Heart right ventricle (tissue), 16 donors: Measurements from ENCODE around the gene TAOK2. TPM values are rescaled to one million over a fixed set of nuclear protein-coding genes. Genes with fewer than 3 reads are reported as not detected.

Source experiments
- ATAC-seq, 8 donors: fragments of 200-7000 bp; cut with Tn5 transposase; one replicate each; pipeline ENCODE4 v1.9.1; 2020; ENCODE audit warnings: mild to moderate bottlenecking in 8 of 8, moderate library complexity in 8 of 8, moderate number of reproducible peaks in 1 of 8
- DNase-seq, 2 donors: peaks; one replicate each; pipeline ENCODE4 v3.0.0-alpha.2; 2020
- H3K27ac ChIP-seq, 10 donors: fragments of 200-600 bp; sonication (generic) in 2 of 10; one replicate each; pipeline versions ENCODE4 v1.5.0 to v1.8.0; 2020 to 2022; ENCODE audit warnings: mild to moderate bottlenecking in 3 of 10
- H3K27me3 ChIP-seq, 7 donors: fragments of 200-600 bp; one replicate each; pipeline ENCODE4 v1.8.0; 2021 to 2022; ENCODE audit warnings: mild to moderate bottlenecking in 2 of 7
- H3K36me3 ChIP-seq, 9 donors: fragments of 200-600 bp; sonication (generic) in 1 of 9; one replicate each; pipeline versions ENCODE4 v1.5.0 to v1.8.0; 2020 to 2022; ENCODE audit warnings: mild to moderate bottlenecking in 2 of 9
- H3K4me1 ChIP-seq, 9 donors: fragments of 200-600 bp; sonication (generic) in 1 of 9; one replicate each; pipeline versions ENCODE4 v1.5.0 to v1.8.0; 2020 to 2022; ENCODE audit warnings: mild to moderate bottlenecking in 4 of 9
- H3K4me3 ChIP-seq, 10 donors: fragments of 200-600 bp; sonication (generic) in 2 of 10; one replicate each; pipeline versions ENCODE4 v1.5.0 to v1.8.0; 2020 to 2022; ENCODE audit warnings: mild to moderate bottlenecking in 7 of 10, moderate library complexity in 2 of 10
- H3K9me3 ChIP-seq, 11 donors: fragments of 200-600 bp in 10 of 11; sonication (generic) in 2 of 11; one replicate each; pipeline versions ENCODE4 v1.5.0 to v1.8.0; 2013 to 2022; ENCODE audit warnings: mild to moderate bottlenecking in 2 of 11, control low read depth in 1 of 11, moderate library complexity in 1 of 11
- WGBS, 2 donors: extraction: QIAGEN DNeasy Blood & Tissue Kit; methylation state at CpG; one replicate each; pipeline ENCODE4 v1.1.7; 2013; ENCODE audit warnings: inconsistent platforms in 1 of 2; 5-methylcytosine and 5-hydroxymethylcytosine counted together
- intact Hi-C, 10 donors: fragments of 100-400 bp; cut with DNase I; formaldehyde crosslinking; loops; one replicate each; pipeline versions ENCODE4 v1.11.1 to v1.14.2; 2022
- polyA plus RNA-seq, 2 donors: library from polyadenylated mRNA; stranded (reverse); fragments of 200-250 nt; gene quantifications; one replicate each; pipeline ENCODE4 v1.2.3, GENCODE V29; 2013
- total RNA-seq, 10 donors: library from RNA; stranded (reverse); fragmentation: NEBNext Ultra II Directional in 3 of 10; extraction: Animal tissue kit (Norgen Biotek cat#: 25700) in 3 of 10; gene quantifications; one replicate each; pipeline versions ENCODE4 v1.2.1 to v1.2.4, GENCODE V29; 2021 to 2023
- TF ChIP-seq, protein P1 (sequence below), 9 donors: fragments of 200-600 bp; sonication (generic) in 2 of 9; IDR thresholded peaks; one replicate each; pipeline versions ENCODE4 v1.5.0 to v1.8.0; 2021 to 2022; ENCODE audit warnings: antibody characterized with exemption in 9 of 9, mild to moderate bottlenecking in 5 of 9, moderate library complexity in 1 of 9
- donor health status: Arrhythmogenic right ventricular cardiomyopathy.
- donor health status: ischemic (EF 13 %, LVEDD 7.1; RV severe dilation, severe dysfunction).
- donor health status: healthy with polysubstance abuse.
- donor health status: DM: no; HTN: yes; CAD: no.
- donor health status: DM: no; HTN: no; CAD: no.
- donor health status: ischemic (EF 25% LVEDD 6.9; RV normal size, moderate dysfunction).
- donor health status: ischemic (EF 25% LVEDD 5.7; RV mildly dilated, moderate dysfunction).
- donor health status: healthy.
- donor health status: DM: yes; HTN: yes; CAD: no.
- donor health status: Ischemic cardiomyopathy.
- donor health status: ischemic (EF 35%, LVEDD 5.7; RV mildly dilated, moderate dysfunction).
- donor health status: nonischemic (EF 11% LVEDD 7.7; RV severe dilation, severe dysfunction).
- donor health status: DM: yes; HTN: yes; CAD: no.
- donor health status: PGD.
- donor health status: ischemic (EF 29% LVEDD 5.4; RV normal size, mild dysfunction).
- donor health status: nonischemic (EF 23%, LVEDD 6.1; RV moderate dilation, normal function).

TAOK2 gene
- total and polyA plus RNA-seq, 12 donors, result 27.0 to 50.4 (median 32.7) TPM

DNA sequence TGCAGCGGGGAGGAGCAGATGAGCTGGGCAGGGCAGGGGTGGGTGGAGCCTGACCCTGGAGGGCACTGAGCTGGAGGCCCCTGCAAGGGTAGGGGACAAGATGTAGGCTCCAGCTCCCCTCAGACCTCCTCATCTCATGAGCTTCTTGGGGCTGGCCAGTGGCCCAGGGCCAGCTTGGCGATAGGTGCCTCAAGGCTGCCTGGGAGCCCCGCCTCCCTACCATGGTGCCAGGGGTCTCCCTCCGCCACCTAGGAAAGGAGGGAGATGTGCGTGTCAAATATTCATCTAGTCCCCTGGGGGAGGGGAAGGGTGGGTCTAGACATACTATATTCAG, 17.9 kb downstream of the TAOK2 start:
- intact Hi-C loops, result loop anchor here in 3 of 10 donors (10.0 kb wide), 3 partner anchors 67 to 177 kb away; partner anchors contain the start of genes CDIPT (in 1 of the 3), KCTD13 (in 1 of the 3), PAGR1 (in 1 of the 3) and PRRT2 (in 1 of the 3)

GRCh38 chr16:29992344-29992967, 18.8 kb downstream of the TAOK2 start:
- DNase-seq, result no peak
- TF ChIP-seq, protein P1, sequence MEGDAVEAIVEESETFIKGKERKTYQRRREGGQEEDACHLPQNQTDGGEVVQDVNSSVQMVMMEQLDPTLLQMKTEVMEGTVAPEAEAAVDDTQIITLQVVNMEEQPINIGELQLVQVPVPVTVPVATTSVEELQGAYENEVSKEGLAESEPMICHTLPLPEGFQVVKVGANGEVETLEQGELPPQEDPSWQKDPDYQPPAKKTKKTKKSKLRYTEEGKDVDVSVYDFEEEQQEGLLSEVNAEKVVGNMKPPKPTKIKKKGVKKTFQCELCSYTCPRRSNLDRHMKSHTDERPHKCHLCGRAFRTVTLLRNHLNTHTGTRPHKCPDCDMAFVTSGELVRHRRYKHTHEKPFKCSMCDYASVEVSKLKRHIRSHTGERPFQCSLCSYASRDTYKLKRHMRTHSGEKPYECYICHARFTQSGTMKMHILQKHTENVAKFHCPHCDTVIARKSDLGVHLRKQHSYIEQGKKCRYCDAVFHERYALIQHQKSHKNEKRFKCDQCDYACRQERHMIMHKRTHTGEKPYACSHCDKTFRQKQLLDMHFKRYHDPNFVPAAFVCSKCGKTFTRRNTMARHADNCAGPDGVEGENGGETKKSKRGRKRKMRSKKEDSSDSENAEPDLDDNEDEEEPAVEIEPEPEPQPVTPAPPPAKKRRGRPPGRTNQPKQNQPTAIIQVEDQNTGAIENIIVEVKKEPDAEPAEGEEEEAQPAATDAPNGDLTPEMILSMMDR (IDR thresholded peaks at IDR 0.05), result no peak
- H3K27ac ChIP-seq, result peak overlapping the region in 1 of 10 donors; percentile 30
- 57 to 61% methylated on average over 7 of the region's 7 CpGs for WGBS, 2 donors
- H3K4me3 ChIP-seq, result no peak overlapping the region
- intact Hi-C loops, result loop anchor here in 3 of 10 donors (10.0 kb wide), 3 partner anchors 68 to 178 kb away; partner anchors contain the start of genes CDIPT (in 1 of the 3), KCTD13 (in 1 of the 3), PAGR1 (in 1 of the 3) and PRRT2 (in 1 of the 3)
- peaks cover 0 to 67% (median 44%) of the 10 kb centered on the region in 9 donors for H3K36me3 ChIP-seq
- H3K27me3 ChIP-seq, result no peaks in the 10 kb centered on the region
- no peak for ATAC-seq
- peaks cover 7 to 34% (median 28%) of the 10 kb centered on the region in 9 donors for H3K4me1 ChIP-seq
- no peaks in the 10 kb centered on the region for H3K9me3 ChIP-seq

More for the DNA sequence above, 17.9 kb downstream of the TAOK2 start:
- Histone ChIP-seq H3K4me1 (peaks cover 4 to 25% (median 19%) of the 10 kb centered on the region in 9 donors), H3K9me3 (no peaks in the 10 kb centered on the region), H3K27ac (peak overlapping the region in 1 of 10 donors; percentile 24), H3K4me3 (no peak overlapping the region), H3K36me3 (peaks cover 0 to 75% (median 53%) of the 10 kb centered on the region in 9 donors), H3K27me3 (no peaks in the 10 kb centered on the region)
- ATAC-seq (no peak), DNase-seq (no peak)
- 73 to 80% methylated on average over 5 of the region's 5 CpGs for WGBS, 2 donors
- TF ChIP-seq, protein P1 (IDR thresholded peaks at IDR 0.05), result no peak

DNA sequence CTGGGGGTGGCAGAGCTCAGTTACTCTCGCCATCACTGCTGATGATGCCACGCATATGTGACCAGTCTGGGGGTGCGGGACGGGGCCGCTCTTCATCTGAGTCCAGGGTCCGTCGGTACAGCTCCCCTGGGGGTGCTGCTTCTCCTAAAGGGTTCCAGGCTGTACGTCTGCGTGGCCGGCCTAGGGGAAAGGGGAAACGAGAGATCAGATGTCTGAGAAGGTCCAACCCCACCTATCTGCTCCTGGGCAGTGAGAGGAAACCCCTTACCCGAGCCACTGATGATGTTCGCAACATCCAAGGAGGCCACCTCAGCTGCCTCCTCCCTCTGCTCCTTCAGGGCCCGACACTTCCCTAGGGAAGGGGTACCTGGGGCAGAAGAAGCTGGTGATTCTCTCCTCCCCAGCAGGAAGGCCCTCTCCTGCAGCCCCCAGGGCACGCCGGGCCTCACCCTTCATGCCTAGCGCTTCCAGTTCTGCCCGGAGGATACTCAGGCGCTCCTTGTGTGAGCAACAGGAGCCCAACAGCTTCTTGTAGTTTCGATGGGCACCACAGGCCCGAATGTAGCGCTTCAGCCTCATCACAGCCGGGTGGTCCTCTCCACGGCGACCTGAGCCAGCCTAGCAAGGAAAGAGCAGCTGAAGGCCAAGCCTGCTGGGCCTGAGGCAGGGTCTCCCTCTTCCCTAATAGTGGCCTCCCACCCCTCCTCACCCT, 19.7 kb downstream of the TAOK2 start:
- Histone ChIP-seq H3K4me3 (no peak overlapping the region), H3K36me3 (peaks cover 0 to 67% (median 35%) of the 10 kb centered on the region in 9 donors), H3K27ac (peak overlapping the region in 1 of 10 donors; percentile 36), H3K27me3 (no peaks in the 10 kb centered on the region), H3K9me3 (no peaks in the 10 kb centered on the region), H3K4me1 (peaks cover 7 to 40% (median 28%) of the 10 kb centered on the region in 9 donors)
- intact Hi-C loops, result loop anchor here in 3 of 10 donors (10.0 kb wide), 3 partner anchors 69 to 179 kb away; partner anchors contain the start of genes CDIPT (in 1 of the 3), KCTD13 (in 1 of the 3), PAGR1 (in 1 of the 3) and PRRT2 (in 1 of the 3)
- DNase-seq, result no peak
- WGBS, 2 donors, result 84 to 85% methylated on average over 25 of the region's 25 CpGs
- no peak for ATAC-seq
- TF ChIP-seq, protein P1 (IDR thresholded peaks at IDR 0.05), result no peak

- DNase-seq, result no peak
- intact Hi-C loops, result loop anchor here in 6 of 10 donors (2.0 to 10.0 kb wide), 6 partner anchors 13 to 179 kb away; partner anchors contain the start of genes CDIPT (in 1 of the 6), KCTD13 (in 1 of the 6), PAGR1 (in 1 of the 6) and PRRT2 (in 1 of the 6)
- Histone ChIP-seq H3K27me3 (no peaks in the 10 kb centered on the region), H3K9me3 (no peaks in the 10 kb centered on the region), H3K4me3 (peak overlapping the region in 5 of 10 donors; percentile 66 to 91 (median 87)), H3K36me3 (peaks cover 0 to 64% (median 31%) of the 10 kb centered on the region in 9 donors), H3K27ac (peak overlapping the region in 8 of 10 donors; percentile 92 to 99 (median 97)), H3K4me1 (peaks cover 7 to 40% (median 28%) of the 10 kb centered on the region in 9 donors)
- TF ChIP-seq, protein P1 (IDR thresholded peaks at IDR 0.05), result no peak
- no peak for ATAC-seq
- WGBS, 2 donors, result 76 to 78% methylated on average over 9 of the region's 9 CpGs
These were observed 20.4 kb downstream of the TAOK2 start for GRCh38 chr16:29993903-29994599.
